CD4-positive, alpha-beta T cell treated with Interleukin-10 for 1 hour (primary cell): ENCODE measurements around the gene FHL2.
"Not testable (repeated sequence)": the region's sequence is repeated elsewhere in the genome, so short reads cannot be mapped to it uniquely, and the experiment has no call there.

Source experiments
- DNase-seq: peaks from one replicate; pipeline ENCODE4 v3.0.0-alpha.2; 2020

Gene FHL2

GRCh38 chr2:105336786-105337121 lies 62.1 kb downstream of the FHL2 start:
- no peak for DNase-seq

GRCh38 chr2:105335469-105335868 lies 63.4 kb downstream of the FHL2 start:
- no peak for DNase-seq

GRCh38 chr2:105334211-105334610 lies 64.6 kb downstream of the FHL2 start:
- DNase-seq, result no peak

DNA sequence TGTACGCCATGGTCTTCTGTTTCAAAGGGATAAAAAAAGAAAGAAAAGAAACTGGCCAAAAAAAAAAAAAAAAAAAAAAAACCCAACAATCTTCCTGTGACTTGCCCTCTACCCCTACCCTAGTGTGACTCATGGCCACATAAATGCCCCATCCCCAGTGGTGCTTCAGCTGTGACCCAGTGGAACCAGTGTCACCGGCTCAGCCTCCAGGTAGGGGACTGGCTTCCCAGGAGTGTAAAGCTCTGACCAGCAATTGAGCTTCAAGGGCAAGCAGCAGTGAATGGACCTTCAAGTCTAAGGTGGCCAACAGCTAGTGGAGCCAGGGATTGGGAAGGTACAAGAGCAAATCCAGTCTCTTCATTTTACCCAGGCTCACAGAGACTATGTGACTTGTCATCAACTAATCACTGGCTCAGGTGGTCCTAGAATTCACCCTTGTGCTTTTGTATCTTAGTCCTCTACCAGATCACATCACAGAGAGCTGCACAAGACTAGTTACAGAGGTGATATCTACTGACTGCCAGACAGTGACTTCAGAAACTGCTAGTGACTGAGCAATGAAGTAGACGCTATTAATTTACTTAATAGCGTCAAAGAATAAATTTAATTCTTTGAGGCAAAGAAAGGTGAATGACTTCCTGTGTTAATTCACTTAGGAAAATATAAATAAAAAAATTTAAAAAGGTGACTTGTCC lies 68.0 kb downstream of the FHL2 start:
- no peak for DNase-seq

GRCh38 chr2:105329561-105330495 lies 69.0 kb downstream of the FHL2 start, which contains the start of gene TGFBRAP1:
TGFBRAP1 (minus strand) TSS chr2:105329735; CDS start chr2:105308301, 21,434 bp downstream.
- peak; percentile 58 for DNase-seq

DNA sequence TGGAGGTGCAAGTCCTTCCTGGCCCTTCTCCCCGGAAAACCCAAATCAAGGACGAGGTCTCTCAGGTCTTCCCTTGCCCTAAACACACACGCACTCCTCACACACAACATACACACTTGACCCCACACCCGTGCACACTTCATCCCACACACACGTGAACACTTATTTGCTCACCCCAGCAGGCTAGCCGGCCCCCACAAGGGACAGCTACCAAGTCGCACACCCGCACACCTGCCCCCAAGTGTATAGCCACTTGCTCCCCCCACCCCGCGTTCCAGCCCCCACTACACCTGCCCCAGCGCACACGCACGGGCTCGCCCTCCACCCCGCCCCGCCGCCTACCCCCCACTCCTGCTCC lies 69.7 kb downstream of the FHL2 start:
- DNase-seq, result no peak

- DNase-seq, result peak; percentile 42
These were observed 70.3 kb downstream of the FHL2 start for GRCh38 chr2:105328281-105329196.

GRCh38 chr2:105327690-105328089 lies 71.2 kb downstream of the FHL2 start:
- no peak for DNase-seq

GRCh38 chr2:105327271-105327670 lies 71.6 kb downstream of the FHL2 start:
- DNase-seq, result not testable (repeated sequence)

DNA sequence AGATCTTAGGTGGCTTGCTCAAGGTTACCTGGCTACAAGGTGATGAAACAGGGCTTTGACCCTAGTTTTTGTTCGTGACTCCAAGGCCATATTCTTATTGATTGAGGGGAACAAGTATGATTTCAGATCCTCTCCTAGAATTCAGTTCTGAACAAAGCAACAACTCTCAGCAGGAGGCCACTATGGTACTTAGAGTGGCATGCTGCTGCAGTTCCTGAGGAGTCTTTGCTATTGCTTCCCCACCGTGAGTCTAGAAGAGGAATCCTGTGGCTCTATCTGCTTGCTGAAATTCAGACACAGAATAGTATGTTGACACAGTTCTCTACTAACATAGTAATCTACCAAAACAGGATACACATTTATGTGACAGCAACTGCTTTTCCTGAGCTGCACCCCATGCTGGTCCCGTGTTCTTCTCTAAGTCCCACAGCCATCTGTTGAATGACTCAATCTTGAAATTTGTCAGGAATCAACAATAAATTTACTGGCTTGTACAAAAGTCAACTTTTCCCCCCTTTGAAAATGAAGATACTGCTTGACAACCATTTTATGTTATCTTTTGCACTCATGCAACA lies 73.4 kb downstream of the FHL2 start:
- no peak for DNase-seq

DNA sequence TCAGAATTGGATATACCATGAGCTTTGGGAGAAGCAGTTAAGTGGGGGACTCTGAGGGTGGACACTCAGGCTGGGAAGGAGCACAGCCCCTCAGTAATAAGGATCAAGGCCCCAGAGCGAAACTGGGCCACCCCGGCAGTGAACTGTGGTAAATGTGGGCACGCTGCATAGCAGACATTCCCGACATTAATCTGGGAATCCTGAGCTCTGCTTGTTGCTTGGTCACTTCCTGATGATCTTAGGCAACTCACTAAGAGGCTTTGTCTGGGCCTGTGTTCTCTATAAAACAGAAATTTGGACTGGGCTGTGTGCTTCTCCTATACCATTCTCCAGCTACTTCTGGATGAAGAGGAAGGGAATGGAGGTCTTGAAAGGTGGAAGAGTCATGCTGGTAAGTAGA lies 74.1 kb downstream of the FHL2 start:
- no peak for DNase-seq

DNA sequence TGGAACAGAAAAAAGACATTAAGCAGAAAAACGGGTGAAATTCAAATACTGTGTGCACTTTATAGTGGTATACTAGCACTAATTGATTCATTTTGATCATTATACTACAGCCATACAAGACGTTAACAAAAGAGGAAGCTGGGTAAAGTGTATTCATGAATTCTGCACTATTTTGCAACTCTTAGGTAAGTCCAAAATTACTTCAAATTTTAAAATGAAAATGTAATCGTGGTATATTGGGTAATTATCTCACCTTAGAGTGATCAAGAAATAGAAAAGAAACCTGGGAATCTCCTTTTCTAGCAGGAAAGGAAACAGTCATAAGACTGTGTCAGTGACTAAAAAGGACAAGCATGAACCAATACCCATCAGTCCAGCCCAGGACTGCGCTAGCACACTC lies 74.8 kb downstream of the FHL2 start:
- DNase-seq, result no peak

DNA sequence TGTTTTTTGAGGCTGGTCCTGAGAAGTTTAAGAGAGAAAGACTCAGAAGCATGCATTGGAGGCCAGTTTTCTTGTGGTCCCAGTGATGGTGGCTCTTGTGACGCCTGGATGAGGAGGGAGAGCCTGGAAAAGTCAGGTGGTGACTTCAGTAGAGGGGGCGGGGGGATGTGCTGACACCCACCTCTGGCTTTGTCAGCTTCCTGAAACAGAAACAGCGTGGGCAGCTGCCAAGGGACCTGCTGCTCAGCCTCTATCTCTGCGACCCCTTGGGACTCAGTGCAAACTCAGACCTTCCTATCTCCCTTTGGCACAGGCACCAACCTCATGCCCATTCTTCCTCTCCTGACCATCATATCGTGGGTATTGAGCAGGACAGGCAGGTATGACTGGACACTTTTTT lies 75.7 kb downstream of the FHL2 start:
- no peak for DNase-seq

DNA sequence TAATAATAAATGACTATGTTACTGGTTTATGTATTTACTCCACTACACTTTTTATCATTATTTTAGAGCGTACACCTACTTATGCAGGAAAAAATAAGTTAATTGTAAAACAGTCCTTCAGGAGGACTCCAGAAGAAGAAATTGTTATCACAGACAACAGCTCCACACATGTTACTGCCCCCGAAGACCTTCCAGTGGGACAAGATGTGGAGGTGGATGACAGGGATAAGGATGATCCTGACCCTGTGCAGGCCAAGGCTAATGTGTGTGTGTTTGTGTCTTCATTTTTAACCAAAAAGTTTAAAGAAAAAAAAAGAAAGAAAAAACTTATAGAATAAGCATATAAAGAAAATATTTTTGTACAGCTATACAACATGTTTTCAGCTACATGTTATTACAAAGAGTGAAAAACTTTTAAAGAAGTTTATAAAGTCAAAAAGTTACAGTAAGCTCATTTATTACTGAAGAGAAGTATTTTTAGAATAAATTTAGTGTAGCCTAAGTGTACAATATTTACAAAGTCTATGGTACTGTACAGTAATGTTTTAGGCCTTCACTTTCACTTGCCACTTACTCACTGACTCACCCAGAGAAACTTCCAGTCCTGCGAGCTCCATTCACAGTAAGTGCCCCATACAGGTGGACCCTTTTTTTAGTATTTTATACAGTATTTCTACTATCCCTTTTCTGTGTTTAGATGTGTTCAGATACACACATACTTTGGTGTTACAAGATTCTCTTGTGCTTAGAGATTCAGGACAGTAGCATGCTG lies 76.8 kb downstream of the FHL2 start:
- no peak for DNase-seq

GRCh38 chr2:105320651-105321215 lies 78.1 kb downstream of the FHL2 start:
- no peak for DNase-seq

DNA sequence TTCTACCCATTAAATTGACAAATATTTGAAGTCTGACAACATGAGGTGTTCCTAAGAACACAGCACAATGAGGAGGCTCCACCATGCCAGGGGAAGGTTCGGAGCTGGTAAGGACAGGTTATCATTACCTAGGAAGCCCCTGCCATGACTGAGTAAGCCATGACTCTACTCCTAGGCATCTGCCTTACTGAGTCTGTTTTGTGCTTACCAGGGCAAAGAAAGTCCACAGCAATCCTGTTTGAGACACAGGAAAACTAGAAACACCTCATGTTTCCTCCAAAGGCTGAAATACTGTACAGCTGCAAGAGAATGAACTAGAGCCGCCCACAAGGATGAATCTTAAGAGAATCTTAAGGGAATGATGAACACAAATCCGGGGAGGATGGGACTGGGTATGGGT lies 80.9 kb downstream of the FHL2 start:
- DNase-seq, result no peak

DNA sequence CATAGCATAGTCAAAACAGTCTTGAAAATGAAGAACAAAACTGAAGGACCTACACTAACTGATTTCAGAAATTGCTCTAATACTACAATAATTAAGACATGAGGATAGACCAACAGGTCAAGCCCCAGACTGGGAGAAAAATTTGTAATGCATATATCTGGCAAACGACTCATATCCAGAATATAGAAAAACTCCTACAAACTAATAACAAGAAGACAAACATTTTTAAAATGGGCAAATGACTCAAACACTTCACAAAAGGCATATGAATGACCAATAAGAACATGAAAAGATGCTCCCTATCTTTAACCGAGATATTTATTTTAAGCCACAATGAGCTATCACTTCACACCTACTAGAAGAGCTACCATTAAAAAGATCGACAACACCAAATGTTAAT lies 83.5 kb downstream of the FHL2 start:
- no peak for DNase-seq

DNA sequence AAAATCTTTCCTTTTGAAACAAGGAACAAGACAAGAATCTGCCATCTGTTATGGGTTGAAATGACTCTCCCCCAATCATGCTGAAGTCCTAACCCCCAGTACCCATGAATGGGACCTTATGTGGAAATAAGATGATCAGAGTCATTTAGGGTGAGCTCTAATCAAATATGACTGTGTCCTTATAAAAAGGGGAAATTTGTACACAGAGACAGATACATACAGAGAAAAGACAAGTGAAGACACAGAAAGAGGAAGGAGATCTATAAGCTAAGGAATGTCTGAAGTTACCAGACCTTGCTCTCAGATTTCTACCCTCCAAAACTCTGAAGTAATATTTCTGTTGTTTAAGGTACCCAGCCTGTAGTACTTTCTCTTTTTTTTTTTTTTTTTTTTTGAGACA lies 85.0 kb downstream of the FHL2 start:
- no peak for DNase-seq
